KMS-11 (cell line): ENCODE results near the gene APBA3.

ENCODE experiments used
- H2AFZ ChIP-seq: fragments of 200-600 bp; sonication (generic); 2 replicates; pipeline ENCODE4 v1.6.1; 2016; ENCODE audit warnings: antibody characterized with exemption, mixed run types, low read depth
- H3K27ac ChIP-seq: fragments of 200-600 bp; sonication (generic); 2 replicates; pipeline ENCODE4 v1.6.1; 2016; ENCODE audit warnings: mild to moderate bottlenecking, mixed run types
- H3K27me3 ChIP-seq: fragments of 200-600 bp; sonication (generic); 2 replicates; pipeline ENCODE4 v1.6.1; 2017; ENCODE audit warnings: mild to moderate bottlenecking, low read depth, mixed run types, moderate library complexity; ENCODE audit not compliant: insufficient read depth
- H3K36me3 ChIP-seq: fragments of 200-600 bp; sonication (generic); 2 replicates; pipeline ENCODE4 v1.6.1; 2017; ENCODE audit warnings: mild to moderate bottlenecking, mixed run types; ENCODE audit not compliant: insufficient read depth
- H3K4me1 ChIP-seq: fragments of 200-600 bp; sonication (generic); 2 replicates; pipeline ENCODE4 v1.6.1; 2016; ENCODE audit warnings: mild to moderate bottlenecking, low read depth, mixed run types; ENCODE audit not compliant: poor library complexity, severe bottlenecking
- H3K4me2 ChIP-seq: fragments of 200-600 bp; sonication (generic); 2 replicates; pipeline ENCODE4 v1.7.0; 2016; ENCODE audit warnings: mild to moderate bottlenecking, mixed run types
- H3K4me3 ChIP-seq: fragments of 200-600 bp; sonication (generic); IDR thresholded peaks from 2 replicates; pipeline ENCODE4 v1.6.1; 2017; ENCODE audit warnings: low read depth, low read length, mixed read lengths; ENCODE audit not compliant: insufficient read depth
- H3K79me2 ChIP-seq: fragments of 200-600 bp; sonication (generic); 2 replicates; pipeline ENCODE4 v1.6.1; 2016; ENCODE audit warnings: low read depth, mixed run types; ENCODE audit not compliant: insufficient read depth
- H3K9ac ChIP-seq: fragments of 200-600 bp; sonication (generic); 2 replicates; pipeline ENCODE4 v1.6.1; 2016; ENCODE audit warnings: mild to moderate bottlenecking, mixed run types
- H4K20me1 ChIP-seq: fragments of 200-600 bp; sonication (generic); 2 replicates; pipeline ENCODE4 v1.6.1; 2016; ENCODE audit warnings: mild to moderate bottlenecking, mixed run types; ENCODE audit not compliant: insufficient read depth
- TF ChIP-seq, protein P1 (sequence below): fragments of 200-600 bp; sonication (generic); conservative IDR thresholded peaks from 2 replicates; pipeline ENCODE4 v1.6.1; 2017; ENCODE audit warnings: low read depth, mild to moderate bottlenecking, antibody characterized with exemption, low read length, moderate library complexity, mixed read lengths

The APBA3 gene

GRCh38 chr19:3761382-3762129 is at the start of gene APBA3:
APBA3 (minus strand) TSS chr19:3761692; CDS start chr19:3760264, 1,428 bp downstream.
- Histone ChIP-seq H3K4me2 (peak within 1 kb of the TSS; percentile 80), H3K4me1 (peaks cover 23% of the 10 kb centered on the region), H3K27me3 (no peaks in the 10 kb centered on the region), H4K20me1 (no peaks in the 10 kb centered on the region), H3K36me3 (no peaks in the 10 kb centered on the region), H3K4me3 (no peak within 1 kb of the TSS), H3K79me2 (peaks cover 10% of the 10 kb centered on the region; the same call in 1 of the 2 replicates), H3K27ac (peak within 1 kb of the TSS; percentile 91), H2AFZ (peak within 1 kb of the TSS; percentile 86), H3K9ac (peak within 1 kb of the TSS; percentile 90)
- TF ChIP-seq, protein P1, sequence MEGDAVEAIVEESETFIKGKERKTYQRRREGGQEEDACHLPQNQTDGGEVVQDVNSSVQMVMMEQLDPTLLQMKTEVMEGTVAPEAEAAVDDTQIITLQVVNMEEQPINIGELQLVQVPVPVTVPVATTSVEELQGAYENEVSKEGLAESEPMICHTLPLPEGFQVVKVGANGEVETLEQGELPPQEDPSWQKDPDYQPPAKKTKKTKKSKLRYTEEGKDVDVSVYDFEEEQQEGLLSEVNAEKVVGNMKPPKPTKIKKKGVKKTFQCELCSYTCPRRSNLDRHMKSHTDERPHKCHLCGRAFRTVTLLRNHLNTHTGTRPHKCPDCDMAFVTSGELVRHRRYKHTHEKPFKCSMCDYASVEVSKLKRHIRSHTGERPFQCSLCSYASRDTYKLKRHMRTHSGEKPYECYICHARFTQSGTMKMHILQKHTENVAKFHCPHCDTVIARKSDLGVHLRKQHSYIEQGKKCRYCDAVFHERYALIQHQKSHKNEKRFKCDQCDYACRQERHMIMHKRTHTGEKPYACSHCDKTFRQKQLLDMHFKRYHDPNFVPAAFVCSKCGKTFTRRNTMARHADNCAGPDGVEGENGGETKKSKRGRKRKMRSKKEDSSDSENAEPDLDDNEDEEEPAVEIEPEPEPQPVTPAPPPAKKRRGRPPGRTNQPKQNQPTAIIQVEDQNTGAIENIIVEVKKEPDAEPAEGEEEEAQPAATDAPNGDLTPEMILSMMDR = peak; percentile 81

DNA sequence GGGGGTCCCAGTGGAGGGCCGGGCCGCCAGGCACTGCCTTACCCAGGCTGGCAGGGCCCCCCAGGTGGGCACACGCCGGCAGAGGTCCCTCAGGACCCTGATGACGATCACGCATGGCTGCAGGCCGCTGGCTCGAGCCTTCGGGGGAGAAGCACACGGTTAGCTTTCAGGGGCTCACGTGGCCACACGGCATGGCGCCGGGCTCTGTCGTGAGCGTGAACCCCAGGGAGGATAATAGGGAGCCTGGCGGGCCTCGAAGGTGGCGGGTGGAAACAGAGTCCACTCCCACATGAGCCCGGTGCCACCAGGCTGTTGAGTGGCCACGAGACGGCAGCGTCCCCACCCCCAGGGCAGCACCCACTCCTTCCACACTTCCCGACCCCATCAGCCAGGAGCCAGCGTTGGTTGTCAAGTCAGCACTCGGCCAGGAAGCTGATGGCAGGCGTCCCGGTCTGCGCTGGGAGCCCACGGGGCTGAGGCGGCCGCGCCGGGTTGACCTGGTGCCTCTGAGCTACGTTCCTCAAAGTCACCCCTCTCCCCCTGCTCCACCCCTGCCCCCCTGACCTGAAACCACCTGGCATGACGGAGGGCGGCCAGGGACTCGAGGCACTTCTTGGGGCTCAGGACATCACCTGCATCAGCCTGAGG is 49.3 kb upstream of the APBA3 start:
- H3K4me1 ChIP-seq = no peaks in the 10 kb centered on the region
- H3K27ac ChIP-seq = no peak overlapping the region
- H3K4me2 ChIP-seq = no peak overlapping the region
- H3K79me2 ChIP-seq = no peaks in the 10 kb centered on the region
- no peaks in the 10 kb centered on the region for H4K20me1 ChIP-seq
- no peak overlapping the region for H3K9ac ChIP-seq
- TF ChIP-seq, protein P1 = no peak
- H3K4me3 ChIP-seq = no peak overlapping the region
- peaks cover 60% of the 10 kb centered on the region for H3K27me3 ChIP-seq
- no peaks in the 10 kb centered on the region for H3K36me3 ChIP-seq
- H2AFZ ChIP-seq = no peak overlapping the region

DNA sequence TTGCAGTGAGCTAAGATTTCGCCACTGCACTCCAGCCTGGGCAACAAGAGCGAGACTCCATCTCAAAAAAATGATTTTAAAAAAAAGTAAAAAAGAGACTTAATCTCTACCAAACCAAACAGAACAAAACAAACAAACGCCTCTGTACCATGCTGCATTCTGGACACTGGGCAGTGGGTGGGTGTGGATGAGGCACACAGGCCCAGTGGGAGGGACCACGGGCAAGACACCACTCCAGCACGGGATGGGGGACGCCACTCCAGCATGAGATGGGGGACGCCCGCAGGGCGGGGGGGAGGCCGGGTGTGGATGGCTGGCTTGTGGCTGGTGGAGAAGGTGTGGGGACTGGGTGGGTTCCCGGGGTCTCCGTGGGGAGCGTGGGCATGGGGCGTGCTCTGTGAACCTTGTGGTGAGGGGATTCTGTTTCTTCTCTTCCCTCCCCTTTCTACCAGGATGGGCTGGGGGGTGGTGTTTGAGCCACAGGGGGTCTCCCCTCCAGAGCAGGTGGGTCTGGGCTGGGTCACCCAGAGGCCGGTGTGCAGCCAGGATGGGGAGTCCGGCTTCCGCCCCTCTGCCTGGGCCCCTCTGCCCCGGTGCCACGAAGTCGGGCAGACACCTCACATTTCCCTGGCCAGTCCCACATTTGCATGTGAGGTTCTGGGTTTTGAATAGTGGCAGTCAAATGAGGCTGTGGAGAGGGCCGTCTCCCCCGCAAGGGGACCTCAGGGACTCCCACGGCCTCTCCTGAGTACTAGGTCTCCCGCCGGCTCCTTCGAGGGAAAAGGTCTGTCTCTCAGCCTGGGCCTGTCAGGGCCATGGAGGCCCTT is 48.6 kb upstream of the APBA3 start:
- Histone ChIP-seq H4K20me1 (no peaks in the 10 kb centered on the region), H3K79me2 (no peaks in the 10 kb centered on the region), H2AFZ (no peak overlapping the region), H3K4me3 (no peak overlapping the region), H3K36me3 (no peaks in the 10 kb centered on the region), H3K27ac (no peak overlapping the region), H3K4me1 (no peaks in the 10 kb centered on the region), H3K27me3 (peaks cover 63% of the 10 kb centered on the region), H3K9ac (no peak overlapping the region), H3K4me2 (no peak overlapping the region)
- TF ChIP-seq, protein P1 = no peak

DNA sequence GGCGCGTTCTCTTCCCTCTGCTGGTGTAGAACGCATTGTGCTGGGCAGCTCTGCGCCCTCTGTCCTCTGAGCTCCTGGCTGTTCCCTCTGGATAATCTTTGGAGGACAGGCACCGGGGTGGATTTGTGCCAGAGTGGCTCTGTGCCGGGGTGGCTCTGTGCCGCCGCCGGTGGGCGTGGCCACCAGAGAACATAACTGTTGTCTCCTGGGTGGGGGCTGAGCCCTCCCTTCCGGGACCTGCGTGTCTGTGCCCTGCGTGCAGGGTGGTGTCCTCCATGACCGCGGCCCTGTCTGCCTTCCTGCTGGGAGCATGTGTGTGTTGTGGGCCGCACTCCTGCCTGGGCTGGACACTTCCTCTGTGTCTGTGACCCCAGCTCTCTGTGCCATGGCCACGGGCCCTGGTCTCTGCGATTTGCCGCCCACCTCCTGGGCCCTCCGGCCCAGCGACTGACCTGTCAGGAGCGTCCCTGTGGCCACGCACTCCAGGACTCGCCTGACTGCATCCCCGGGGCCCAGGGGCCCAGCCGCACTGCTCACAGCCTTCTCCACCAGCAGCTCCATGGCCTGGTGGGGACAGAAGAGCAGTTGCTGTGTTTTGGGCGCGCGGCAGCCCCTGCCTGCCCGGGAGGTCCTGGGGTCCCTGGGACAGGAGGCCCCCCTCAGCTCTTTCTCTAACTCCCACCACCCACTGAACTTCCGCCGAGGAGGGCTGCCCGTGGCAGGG is 47.1 kb upstream of the APBA3 start:
- no peaks in the 10 kb centered on the region for H3K4me1 ChIP-seq
- TF ChIP-seq, protein P1 = no peak

More for the DNA sequence above, 47.1 kb upstream of the APBA3 start:
- Histone ChIP-seq H3K4me2 (no peak overlapping the region), H3K79me2 (no peaks in the 10 kb centered on the region), H3K36me3 (no peaks in the 10 kb centered on the region), H3K9ac (no peak overlapping the region), H2AFZ (no peak overlapping the region), H3K27ac (no peak overlapping the region), H3K4me3 (no peak overlapping the region), H4K20me1 (no peaks in the 10 kb centered on the region), H3K27me3 (peaks cover 63% of the 10 kb centered on the region)
